Activated CD4-positive, alpha-beta T cell treated with anti-CD3 and anti-CD28 coated beads for 24 hours (primary cell): Measurements from ENCODE around the gene PLET1.
A peak's percentile ranks its signal among the peaks of the same experiment; 100 is the strongest.

Source experiments
- DNase-seq, 2 donors: peaks; one replicate each; pipeline ENCODE4 v3.0.0-alpha.2; 2020; ENCODE audit warnings: low read depth in 2 of 2

Gene PLET1

GRCh38 chr11:112281726-112282125 is 21.1 kb upstream of the PLET1 start:
- DNase-seq, result no peak

GRCh38 chr11:112280268-112281126 is 19.8 kb upstream of the PLET1 start:
- peak; percentile 32 to 56 for DNase-seq

GRCh38 chr11:112279901-112280267 is 19.2 kb upstream of the PLET1 start:
- peak; percentile 68 for DNase-seq

GRCh38 chr11:112278803-112279202 is 18.1 kb upstream of the PLET1 start:
- no peak for DNase-seq

- DNase-seq, result no peak
Observed at GRCh38 chr11:112277941-112278340, 17.3 kb upstream of the PLET1 start.

- DNase-seq, result no peak
Observed at GRCh38 chr11:112277029-112277428, 16.4 kb upstream of the PLET1 start.

- no peak for DNase-seq
Observed at GRCh38 chr11:112274007-112274783, 13.5 kb upstream of the PLET1 start.

GRCh38 chr11:112273066-112273465 is 12.4 kb upstream of the PLET1 start:
- DNase-seq, result no peak

- DNase-seq, result no peak
Observed at GRCh38 chr11:112271242-112271641, 10.6 kb upstream of the PLET1 start.

GRCh38 chr11:112270551-112271180 is 10.0 kb upstream of the PLET1 start:
- DNase-seq, result no peak

GRCh38 chr11:112269139-112269538 is 8.5 kb upstream of the PLET1 start:
- DNase-seq, result no peak

- DNase-seq, result no peak
Observed at GRCh38 chr11:112268406-112268805, 7.7 kb upstream of the PLET1 start.

- no peak for DNase-seq
Observed at GRCh38 chr11:112267188-112267591, 6.5 kb upstream of the PLET1 start.

GRCh38 chr11:112266410-112266778 is 5.7 kb upstream of the PLET1 start:
- no peak for DNase-seq

GRCh38 chr11:112265659-112266409 is 5.2 kb upstream of the PLET1 start:
- DNase-seq, result no peak

GRCh38 chr11:112255067-112255720 is 5.5 kb downstream of the PLET1 start:
- DNase-seq, result no peak

GRCh38 chr11:112253605-112254242 is 6.9 kb downstream of the PLET1 start:
- no peak for DNase-seq

GRCh38 chr11:112249871-112250610 is 10.6 kb downstream of the PLET1 start:
- DNase-seq, result no peak

GRCh38 chr11:112248201-112248600 is 12.5 kb downstream of the PLET1 start:
- DNase-seq, result no peak

GRCh38 chr11:112247201-112247600 is 13.5 kb downstream of the PLET1 start:
- no peak for DNase-seq
